NCI-H2196 treated with DMSO at 0.1 percent for 48 hours (cell line): ENCODE results near the gene CMTM8.
"Not testable (repeated sequence)": the region's sequence is repeated elsewhere in the genome, so short reads cannot be mapped to it uniquely, and the experiment has no call there.

Experiments
- DNase-seq: peaks from one replicate; lab custom pipeline; 2025; ENCODE audit not compliant: unreplicated experiment; lab: John Stamatoyannopoulos, UW

Gene CMTM8, protein sequence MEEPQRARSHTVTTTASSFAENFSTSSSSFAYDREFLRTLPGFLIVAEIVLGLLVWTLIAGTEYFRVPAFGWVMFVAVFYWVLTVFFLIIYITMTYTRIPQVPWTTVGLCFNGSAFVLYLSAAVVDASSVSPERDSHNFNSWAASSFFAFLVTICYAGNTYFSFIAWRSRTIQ

DNA sequence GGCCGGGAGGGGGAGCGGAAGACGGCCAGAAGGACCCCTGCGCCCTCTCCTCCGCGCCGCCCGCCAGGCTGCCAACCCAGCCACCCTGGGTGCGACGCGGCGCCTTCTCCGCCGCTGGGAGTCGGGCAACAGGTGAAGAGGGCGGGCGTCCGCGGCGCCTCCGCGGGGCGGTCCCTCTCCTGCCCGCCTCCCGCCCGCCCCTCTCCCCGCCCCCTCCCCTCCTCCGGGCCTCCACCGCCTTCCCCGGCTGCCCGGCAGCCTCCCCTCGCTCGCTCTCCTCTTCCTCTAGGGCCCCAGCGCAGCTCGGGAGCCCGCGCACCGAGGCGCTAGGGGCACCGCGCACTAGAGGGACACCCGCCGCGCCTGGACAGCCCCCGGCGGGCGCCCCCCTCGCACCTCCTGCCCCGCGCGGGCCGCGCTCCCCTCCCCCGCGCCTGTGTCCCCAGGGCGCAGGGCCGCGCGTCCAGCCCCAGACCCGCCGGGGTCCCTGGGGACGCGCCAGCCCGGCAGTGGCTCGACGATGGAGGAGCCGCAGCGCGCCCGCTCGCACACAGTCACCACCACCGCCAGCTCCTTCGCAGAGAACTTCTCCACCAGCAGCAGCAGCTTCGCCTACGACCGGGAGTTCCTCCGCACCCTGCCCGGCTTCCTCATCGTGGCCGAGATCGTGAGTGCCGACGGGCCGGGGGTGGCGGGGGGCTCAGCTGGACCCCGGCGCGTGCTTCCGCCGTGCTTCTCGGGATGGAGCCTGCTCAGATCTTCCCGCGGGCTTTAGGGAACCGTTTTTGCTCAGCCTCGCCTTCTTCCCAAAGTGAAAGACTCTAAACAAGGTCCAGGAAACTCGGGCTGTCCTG is at the start of gene CMTM8:
Gene CMTM8 (plus strand): TSS at position 228 of the 854 bp plus-strand sequence. CDS start 293 bp downstream, at position 521.
- DNase-seq, result no peak

DNA sequence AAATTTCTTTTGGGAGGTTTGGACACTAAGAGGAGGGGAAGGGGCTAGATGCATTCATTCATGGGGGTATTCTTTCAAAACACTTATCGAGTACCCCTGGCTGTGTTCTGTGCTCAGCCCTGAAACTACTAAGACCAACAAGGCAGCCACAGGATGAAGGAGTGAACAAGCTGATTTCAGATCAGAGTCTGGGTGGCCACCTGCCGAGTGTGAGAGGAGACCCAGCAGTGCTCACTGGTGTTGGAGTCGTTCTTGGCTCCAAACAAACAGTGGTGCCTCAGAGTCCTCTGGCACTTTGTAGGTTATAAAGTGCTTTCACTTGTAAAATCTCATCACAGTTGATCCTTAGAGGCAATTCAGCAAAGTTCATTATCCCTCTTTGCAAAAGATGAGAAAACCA is 48.8 kb upstream of the CMTM8 start:
- DNase-seq, result no peak

DNA sequence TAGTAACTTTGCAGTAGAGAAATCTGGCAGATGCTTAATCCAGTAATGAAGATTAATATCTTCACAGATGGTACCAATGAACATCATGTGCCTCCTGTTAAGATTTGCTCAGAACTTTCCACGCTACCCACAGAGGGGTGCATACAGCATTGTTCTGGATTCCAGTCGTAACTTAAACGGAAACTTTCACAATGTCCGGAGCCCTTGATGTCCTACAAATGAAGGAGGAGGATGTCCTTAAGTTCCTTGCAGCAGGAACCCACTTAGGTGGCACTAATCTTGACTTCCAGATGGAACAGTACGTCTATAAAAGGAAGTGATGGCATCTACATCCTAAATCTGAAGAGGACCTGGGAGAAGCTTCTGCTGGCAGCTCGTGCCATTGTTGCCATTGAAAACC is 47.9 kb upstream of the CMTM8 start:
- DNase-seq, result not testable (repeated sequence)

DNA sequence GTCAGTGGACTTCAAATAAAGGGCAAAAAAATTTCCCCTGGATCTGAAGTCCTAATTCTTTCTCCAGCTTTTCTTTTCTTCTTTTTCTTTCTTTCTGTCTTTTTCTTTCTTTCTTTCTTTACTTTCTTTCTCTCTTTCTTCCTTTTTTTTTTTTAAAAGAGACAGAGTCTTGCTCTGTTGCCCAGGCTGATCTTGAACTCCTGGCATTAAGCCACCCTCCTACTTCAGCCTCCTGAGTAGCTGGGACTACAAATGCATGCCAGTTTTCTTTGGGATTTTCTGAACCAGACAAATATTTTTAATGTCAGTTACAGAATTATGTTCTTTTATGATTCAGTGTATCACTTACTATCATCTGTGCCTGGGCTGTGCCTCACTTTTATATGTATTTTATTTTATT is 45.4 kb upstream of the CMTM8 start:
- no peak for DNase-seq

DNA sequence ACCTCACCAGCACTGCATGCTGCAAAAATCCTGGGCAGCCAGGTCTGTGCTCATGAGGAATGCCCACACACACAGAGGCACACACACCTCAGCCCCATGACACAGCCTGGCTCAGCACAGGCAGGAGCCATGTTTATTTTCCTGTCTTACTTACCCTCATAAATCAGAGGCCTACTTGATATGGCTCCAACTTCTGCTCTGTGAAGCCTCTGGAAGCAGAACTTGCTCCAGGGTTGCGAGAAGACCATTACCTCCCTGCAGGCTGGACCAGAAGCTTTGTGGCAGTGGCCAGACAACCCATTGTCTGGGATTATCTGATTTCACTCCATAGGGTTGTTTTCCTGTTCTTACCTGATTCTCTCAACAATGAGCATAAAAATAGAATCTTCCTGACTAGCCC is 43.8 kb upstream of the CMTM8 start:
- no peak for DNase-seq

DNA sequence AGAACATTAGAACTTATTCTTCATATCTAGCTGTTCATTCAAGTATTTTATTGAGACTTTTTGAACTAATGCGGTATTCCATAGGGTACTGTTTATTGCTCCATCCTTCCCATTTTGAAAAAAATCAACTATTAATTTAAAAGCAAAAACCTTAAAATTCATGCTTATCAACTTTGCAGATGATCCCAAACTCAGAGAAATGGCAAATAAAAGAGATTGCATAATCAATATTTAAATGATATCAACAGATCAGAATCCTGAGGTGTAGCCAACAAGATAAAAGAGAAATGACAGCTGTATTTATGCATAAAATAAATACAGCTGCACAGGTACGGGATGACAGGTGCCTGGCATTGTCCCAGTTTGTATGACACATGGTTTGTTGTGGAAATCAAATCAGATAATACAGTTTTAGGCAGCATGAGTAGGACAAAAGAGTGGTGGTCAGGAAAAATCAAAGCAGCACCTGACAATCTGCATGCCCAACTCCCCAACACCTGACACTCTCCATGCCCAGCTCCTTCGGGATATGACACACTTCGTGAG is 42.4 kb upstream of the CMTM8 start:
- no peak for DNase-seq

DNA sequence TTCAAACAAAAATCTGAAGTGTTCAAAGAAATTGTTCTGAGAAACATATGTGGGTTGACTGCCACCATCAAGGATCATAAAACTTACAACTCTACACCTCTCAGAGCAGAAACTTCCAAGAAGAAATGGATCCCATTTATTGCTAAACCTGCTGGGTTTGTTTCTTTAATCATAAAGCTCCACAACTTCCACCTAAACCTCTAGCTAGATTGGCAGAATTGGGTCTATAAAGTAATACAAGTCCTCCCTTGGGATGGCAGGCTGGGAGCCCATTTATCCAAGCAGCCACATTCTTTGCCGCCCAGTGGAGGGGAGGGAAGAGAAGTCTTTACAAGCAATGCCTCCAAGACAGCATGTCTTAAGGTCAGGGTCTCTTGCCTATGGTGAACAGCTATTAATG is 40.5 kb upstream of the CMTM8 start:
- no peak for DNase-seq

DNA sequence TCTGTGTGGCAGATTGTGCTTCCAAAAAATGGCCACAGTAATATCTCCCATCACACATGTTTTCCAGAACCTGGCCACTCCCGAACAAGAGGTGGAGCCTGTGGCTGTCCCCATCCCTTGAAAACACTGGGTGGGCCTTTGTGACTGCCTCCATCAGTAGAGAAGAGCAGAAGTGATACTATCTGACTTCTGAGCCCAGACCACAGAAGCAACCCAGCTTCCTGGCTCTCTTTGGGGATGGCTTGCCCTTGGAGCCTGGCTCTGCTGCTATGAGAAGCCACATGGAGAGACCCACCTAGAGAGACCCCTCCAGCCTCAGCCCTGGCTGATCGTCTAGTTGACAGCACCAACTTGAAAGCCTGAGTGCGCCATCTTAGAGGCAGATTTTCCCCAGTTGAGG is 39.8 kb upstream of the CMTM8 start:
- no peak for DNase-seq

DNA sequence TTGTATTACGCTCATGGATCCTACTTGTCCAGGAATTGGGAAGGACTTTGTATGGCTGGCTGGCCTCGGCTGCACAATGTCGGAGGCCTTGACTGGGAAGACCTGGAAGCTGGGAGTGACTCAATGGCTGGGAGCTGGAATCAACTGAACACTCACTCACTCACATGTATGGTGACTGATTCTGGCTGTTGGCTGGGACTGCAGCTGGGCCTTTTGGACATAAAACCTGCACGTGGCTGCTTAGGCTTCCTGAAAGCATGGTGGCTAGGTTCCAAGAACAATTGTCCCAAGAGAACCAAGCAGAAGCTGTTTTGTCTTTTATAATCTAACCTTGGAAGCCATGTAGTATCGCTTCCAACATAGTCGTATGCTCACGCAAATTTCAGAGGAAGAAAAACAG is 38.0 kb upstream of the CMTM8 start:
- DNase-seq, result no peak

DNA sequence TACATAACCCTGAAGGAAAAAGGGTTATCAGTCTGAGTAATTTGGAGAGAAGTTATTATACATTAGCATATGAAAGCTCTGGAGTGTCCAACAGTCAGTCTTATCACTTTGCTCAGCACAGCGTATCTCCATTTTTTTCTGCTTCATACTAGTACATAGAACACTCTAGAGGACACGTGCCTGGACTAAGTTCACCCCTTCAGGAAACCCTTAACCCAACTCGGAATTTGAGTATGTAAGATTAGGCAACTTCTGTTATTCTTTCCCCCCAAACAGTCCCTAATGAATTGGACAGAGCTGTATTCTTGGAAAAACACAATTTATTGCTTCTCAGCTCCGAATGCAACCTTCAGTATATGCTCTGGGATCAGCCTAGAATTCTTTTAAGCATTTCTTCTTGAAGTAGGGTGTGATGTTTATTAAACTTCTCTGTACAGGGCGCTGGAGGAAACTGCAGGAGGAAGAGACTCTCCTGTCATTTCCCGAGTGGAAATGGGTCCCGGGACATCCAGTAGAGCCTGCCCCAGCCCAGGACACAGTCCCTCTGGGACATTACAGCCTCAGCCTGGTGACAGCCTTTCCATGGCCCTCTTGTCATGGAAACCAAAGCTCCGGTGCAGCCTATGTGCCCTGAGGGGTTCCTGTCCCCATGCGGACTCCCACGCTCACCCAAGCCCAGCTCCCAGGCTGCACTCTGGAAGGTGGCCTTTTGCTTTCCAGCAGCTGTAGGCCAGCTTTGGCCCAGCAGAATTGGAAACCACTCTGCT is 37.3 kb upstream of the CMTM8 start:
- DNase-seq, result no peak

DNA sequence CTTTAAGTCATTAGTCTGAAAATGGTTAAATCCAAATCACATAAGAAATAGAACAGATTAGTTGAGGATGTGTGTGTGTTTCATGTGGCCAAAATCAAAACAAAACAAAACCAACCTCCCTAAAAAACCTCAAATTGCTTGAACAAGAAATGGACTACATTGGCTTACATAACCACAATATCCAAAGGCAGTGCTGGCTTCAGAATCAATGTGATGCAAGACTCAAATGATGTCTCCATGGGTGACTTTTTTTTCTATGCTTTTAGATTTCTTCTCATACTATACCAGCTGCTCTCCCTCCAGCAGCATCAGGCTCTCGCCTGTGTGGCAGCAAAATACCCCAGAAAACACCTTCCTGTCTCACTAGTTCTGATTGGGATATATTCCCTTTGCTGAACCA is 36.0 kb upstream of the CMTM8 start:
- DNase-seq, result no peak

DNA sequence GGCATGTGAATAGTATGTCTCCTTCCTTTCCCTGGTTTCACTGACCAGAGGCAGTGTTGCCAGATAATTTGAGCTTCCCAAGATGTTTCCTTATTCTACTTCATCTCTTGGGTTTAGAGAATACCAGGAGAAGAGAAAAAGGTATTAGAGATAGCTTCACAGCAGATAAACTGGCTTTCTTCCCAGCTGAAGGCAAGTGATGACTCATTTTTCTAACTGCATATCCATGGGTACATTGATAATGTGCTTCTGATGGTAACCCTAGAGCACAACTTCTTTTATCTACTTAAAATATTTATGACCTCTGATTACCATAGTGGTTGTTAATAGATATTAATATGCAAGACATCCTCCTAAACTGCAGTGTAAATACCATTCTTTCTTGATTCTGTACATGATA is 34.6 kb upstream of the CMTM8 start:
- DNase-seq, result no peak

DNA sequence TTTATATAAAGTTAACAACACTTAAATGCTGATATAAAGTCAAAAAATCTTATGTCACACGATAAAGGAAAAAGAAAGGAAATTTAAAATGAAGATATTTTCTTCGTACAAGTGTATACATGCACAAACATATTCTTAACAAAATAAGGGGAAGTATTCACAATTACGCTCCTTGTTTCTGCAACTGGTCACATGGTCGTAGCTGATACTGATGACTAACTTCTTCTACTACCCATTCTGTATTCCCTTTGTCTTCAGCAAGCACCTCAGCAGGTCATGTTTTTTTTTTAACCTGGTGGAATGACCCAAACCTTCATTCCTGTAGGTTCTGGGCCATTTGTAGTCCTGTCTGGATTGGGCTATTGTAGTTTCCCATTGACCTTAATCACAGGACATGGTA is 30.0 kb upstream of the CMTM8 start:
- no peak for DNase-seq

DNA sequence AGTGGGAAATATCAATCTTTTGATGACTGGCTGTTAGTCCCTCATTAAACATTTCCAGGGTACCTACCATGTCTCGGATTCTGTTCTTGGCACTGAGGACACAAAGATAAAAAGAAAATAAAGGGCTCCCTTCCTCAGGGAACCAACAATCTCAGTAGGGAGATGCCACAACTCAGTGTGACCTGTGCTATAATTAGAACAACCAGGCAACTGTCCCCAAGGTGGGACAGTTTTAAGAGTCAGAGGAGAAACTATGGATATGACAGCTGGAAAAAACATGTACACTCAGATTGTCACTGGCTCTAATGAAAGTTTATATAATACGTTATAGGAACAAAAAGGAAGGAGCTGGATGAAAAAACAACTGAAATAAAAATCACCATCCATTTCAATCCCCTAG is 23.3 kb upstream of the CMTM8 start:
- DNase-seq, result no peak

DNA sequence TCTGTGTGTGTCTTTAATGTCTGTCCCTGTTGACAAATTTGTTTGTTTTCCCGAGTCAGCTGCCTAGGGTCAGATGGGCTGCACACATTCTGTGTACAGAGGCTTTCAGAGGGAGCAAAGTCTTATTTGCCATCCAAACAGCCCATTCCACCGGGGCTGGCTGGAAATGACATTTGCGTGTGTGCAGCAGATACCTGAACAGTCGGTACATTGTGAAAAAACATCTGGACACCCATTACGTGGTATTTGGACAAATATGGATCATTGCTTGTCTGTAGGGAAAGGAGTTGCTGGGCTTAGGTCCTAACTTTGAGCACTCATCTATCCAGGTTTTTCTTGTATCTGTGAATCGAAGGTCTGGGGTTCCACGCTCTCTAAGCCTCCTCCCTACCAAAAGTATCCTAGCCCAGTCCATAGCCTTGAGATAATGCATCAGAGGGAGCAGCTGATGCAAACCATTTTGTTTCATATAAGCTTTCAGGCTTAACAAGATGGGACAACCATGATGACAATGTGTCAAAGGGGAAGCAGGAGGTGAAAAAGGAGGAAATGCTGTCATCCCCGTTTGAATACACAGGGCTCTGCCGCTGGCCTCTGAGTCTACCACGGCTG is 22.2 kb upstream of the CMTM8 start:
- no peak for DNase-seq

DNA sequence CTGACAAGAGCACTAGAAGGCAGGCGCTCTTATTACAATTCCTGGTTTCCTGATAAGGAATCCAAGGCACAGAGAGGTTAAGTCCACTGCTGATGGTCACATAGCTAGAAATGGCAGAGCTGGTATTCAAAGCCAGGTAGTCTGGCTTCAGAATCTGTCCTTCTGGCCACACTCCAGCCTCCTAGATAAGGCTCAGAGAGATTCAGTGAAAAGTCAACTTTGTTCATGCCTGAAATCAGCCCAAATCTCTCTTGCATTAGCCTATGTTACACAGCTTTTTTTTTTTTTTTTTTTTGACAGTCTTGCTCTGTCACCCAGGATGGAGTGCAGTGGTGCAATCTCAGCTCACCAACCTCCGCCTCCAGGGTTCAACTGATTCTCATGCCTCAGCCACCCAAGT is 21.1 kb upstream of the CMTM8 start:
- no peak for DNase-seq

DNA sequence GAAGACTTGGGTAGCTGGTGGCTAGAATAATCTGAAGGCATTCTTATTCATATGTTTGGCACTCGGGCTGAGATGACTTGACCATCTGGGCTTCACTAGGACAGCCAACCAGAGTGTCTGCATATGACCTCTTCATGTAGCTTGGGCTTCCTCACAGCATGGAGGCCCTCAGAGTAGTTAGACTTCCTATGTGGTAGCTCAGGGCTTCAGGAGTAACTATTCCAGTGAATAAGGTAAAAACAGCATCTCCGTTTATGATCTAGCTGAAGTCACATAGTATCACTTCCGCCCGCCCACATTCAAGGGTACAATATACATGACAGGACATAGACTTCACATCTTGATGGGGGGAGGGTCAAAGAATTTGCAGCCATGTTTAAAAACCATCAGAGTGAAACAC is 18.9 kb upstream of the CMTM8 start:
- DNase-seq, result no peak

DNA sequence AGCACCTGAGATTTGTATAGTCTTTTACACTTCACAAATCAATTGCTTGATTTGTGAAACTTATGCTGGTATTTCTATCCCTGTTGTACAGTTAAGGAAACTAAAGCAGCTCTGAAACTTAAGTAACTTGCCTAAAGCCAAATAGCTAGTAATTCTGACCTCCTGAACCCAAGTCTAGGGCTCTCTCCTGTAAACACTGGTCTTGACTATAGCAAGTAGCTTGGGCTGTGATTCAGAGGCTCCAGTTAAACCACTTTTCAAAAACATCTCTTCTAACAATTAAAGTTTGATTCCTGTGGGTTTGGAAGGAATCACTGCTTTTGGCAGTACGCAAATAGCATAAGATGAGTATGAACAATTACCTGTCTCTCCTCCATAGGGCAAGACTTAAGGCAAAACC is 18.5 kb upstream of the CMTM8 start:
- no peak for DNase-seq

DNA sequence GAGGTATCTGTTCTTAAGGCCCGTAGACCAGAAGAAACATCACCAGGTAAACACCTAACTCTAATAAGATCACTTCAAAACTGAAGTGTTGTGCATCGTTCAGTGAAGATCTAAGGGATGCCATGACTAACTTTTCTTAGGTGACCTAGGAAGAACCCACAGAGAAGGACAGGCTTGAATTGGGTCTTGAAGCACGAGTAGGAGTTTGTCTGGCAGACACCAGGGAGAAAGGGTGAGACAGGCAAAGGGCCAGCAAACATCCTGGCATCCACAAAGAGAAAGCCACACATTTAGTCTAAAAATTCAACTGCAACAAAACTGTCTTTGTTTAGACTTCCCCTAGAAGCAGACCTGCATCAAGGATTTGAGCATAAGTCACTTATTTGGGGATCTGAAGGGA is 15.5 kb upstream of the CMTM8 start:
- DNase-seq, result no peak

DNA sequence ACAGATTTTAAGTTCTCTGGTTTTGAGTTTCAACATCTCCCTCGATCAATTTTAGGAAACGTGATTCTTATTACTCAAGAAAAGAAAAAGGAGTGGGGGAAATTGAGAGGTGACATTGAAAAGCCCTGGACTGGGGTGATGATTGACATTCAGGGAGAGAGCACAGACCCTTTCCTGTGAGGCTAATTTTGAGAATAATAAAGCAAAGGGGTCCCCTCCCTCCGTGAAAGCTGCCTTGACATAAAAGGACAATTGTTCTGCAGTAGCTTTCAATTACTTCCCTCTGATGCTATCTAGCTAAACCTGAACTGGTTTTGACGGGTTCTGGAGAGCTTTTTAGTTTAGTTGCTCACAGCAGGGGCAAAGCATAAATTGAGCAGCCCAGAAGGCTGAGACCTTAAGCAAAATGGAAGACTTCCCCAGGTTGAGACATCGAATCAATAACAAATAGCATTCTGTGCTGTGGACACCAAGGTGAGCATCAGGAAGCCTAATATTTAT is 14.4 kb upstream of the CMTM8 start:
- no peak for DNase-seq

DNA sequence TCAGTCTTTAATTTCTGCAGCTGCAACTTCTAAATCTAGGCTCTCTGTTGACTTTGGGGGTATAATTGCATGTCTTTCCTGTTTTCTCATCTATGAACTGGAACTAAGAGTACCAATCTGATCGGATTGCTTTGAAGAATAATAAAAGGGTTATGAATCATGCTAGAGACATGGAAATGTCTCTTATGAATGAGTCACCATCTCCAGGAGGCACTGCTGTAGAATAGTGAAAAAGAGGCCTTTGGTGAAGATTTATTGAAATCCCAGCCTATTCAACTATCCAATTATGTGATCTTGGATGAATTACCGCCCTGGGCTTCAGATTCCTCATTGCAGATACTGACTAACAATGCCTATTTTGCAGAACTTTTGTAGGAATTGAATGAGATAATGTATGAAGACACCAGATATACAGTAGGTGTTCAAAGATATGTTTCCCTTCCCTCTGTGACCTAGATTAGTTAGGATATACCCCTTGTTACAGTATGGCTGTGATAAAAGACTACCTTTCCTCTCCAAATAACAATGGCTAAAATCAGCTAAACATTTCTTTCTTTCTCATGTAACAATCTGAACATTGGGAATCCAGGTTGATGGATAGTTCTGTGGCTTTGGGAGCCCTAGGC is 11.5 kb upstream of the CMTM8 start:
- DNase-seq, result no peak
